HG02938 (cell line): ENCODE data around the gene FTO.
"Not testable (repeated sequence)": the region's sequence is repeated elsewhere in the genome, so short reads cannot be mapped to it uniquely, and the experiment has no call there.

Experiments used
- ATAC-seq: cut with Tn5 transposase; IDR thresholded peaks from one replicate; pipeline ENCODE4 v1.9.1; 2021; ENCODE audit warnings: mild to moderate bottlenecking, moderate library complexity; ENCODE audit not compliant: unreplicated experiment

FTO gene

DNA sequence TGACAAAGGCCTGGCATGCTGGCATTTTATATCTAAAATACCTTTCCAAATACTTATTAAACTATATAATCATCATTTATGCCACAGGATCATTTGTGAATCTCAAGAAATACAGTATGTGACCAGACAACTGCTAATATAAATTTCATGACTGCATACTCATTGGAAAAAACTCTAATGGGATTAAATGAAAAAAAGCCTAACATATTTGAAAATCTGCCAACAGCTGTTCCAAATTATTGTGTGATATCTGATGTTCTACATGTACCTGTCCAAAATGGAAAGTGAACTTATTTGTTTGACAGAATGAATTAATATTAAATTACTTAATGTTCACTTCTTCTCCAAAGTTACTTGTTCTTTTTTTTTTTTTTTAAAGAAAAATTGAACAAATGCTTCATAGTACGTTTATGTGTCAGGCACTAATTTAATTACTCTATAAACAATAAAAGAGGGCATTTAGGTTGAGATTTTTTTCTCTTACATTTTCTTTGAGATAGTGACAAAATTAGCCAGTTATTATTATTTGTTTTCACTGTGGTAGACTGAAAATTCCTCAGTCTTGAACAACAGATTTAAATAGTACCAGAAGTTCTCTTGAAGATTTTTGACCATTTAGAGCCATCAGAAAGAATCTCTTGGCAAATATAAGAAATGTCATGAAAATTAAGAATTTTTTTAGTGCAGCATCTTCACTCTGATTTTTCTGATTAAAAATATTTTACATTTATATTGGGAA, 114.0 kb downstream of the FTO start:
- no peak for ATAC-seq

DNA sequence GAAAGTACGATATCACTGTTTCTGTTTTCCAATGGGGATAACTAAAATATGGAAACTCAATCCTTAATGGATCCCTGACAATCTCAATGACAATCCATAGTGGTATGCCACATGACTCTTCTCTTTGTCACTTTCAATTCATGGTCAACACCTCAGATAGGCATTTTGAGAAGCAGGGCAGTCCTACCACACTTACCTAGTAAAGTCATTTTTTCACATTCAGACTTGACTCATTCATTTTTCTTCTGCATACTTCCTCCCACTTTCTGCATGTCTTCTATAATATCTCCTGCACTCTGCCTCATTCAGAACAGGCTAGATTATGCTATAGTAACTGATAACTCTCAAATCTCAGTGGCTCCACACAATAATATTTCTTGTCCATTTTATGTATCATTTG, 117.5 kb downstream of the FTO start:
- no peak for ATAC-seq

DNA sequence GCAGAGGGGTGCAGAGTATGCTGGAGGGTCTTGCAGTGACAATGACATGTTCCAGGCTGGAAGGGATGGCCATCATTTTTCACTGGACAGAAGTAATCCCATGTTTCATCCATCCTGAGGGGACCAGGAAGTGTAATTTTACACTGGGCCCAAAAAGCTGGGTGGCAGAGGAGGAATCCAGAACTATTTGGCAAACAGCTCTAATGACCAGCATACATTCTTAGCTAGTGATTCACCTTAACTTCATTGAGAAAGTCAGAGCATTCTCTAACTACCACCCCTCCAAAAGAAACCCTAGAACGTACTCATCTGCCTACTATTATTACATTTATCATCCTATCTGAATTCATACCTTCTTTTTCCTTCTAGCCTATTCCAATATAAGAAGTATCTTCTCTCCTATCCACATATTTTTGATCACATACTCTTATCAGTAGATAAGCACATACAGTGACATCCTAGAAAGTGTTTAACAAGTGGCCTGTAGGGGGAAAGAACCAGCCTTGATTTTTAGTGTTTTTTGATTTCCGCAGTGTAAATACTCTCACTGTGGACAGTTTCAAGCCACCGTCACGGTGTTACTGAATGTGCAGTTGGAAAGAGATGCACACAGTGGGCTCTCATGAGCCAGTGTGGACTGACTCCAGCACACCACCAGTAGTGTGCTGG, 118.1 kb downstream of the FTO start:
- ATAC-seq: no peak

DNA sequence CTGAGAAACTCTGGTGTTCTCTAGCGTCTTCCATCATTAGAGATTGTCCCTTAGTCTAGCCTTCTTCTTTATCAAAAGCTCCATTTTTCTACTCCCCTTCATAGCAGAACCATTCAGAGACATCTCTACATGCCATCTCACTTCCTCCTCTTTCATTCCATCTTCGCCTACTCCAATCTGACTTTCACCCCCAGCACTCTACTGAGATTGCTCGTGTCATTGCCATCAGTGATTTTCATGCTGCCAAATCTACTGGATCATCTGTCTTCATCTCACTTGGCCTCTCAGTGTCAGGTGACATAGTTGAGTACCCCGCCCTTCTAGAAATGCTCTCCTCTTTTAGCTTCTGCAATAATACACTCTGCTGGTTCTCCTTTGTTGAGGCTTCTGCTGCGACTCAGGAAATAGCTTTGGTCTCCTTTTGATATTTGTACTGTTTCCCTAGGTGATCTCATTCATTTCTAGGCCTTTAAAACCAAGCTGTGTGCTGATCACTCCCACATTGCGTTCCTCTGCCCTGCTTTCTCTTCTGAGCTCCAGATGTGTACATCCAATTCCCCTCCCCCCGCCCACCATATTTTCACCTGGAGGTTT, 119.1 kb downstream of the FTO start:
- ATAC-seq: peak; percentile 69

DNA sequence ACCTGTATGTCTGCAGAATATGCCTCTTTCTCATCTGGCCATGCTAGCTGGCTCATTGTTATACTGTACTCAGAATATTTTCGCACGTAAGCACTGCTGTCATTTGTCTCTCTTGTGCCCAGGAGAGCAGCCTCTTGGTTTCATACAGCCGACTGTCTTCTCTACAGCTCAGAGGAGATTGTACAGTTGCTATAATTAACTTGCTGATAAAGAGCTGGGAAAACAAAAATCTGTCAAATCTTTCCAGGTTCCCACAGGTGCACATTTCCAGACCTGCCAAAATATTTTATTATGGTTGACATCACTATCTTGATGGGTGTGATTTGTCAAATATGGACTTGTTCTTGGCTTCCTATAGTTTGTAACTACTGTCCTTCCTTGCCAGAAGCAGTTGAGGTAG, 122.7 kb downstream of the FTO start:
- no peak for ATAC-seq

DNA sequence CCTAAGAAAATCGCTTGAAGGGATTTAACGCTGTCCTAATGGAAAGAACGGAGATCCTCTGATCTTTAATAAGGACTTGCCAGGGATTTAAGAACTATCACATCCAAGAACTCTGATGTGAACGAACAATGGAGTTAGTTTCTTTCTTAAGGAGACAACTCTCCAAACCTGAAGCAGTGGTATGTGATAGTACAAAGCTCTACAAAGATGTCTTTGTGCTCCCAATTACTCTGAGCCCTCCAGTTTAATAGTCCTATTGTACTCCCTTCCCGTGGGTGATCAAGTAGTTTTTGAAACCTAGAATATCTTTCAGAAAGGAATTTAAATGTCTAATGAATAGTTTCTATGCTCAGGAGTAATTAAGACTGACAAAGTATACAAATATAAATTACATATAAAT, 123.8 kb downstream of the FTO start:
- ATAC-seq: no peak

DNA sequence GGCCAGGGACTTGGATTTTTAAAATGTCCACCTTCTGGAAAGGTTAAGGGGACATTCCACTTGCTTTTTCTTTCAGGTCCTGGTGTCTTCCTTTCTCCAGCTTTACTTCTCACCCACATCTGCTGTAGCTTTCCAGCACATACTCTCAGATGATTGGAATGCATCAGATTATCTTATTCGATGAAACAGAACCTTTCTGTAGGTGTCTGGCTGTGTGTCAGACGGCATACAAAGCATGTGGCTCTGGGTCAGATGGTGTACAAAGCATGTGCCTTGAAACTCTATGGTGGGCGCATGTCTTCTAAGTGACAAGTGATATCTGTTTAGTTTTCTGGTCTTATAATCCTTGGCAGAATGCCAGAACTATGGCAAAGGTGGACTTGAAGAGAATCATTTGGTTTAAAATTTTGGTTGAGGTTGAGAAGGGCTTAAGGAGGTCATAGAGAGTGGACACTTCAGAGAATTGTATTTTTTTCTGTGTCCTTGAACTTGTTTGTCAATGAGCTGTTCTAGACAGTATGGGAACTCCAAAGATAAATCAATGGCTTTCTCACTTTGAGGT, 125.3 kb downstream of the FTO start:
- no peak for ATAC-seq

DNA sequence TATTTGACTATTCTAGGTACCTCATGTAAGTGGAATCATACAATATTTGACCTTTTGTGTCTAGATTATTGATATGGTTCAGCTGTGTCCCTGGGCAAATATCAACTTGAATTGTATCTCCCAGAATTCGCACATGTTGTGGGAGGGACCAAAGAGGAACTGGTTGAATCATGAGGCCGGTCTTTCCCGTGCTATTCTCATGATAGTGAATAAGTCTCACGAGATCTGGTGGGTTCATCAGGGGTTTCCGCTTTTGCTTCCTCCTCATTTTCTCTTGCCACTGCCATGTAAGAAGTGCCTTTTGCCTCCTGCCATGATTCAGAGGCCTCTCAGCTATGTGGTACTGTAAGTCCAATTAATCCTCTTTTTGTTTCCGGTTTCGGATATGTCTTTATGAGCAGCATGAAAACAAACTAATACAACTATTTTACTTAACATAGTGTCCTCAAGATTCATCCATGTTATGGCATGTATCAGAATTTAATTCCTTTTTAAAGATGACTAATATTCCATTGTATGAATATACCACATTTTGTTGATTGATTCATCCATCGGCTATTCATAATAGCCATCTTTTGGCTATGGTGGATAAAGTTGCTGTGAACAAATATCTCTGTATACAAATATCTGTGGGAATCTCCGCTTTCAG, 129.1 kb downstream of the FTO start:
- no peak for ATAC-seq

DNA sequence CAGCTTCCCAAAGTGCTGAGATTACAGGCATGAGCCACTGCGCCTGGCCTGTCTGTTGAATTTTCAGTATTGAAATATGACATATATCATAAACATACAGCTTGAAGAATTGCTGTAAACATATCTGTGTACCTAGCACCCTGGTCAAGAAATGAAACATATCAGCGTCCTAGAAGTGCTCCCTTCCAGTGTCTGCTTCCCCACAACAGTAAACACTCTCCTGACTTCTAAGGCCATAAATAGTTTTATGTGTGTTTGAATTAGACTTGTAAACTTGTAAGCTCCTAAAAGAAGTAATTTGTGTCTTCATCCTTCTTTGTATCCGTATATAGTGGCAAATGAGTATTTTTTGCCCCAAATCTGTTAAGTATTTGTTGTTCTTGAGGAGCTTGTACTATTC, 132.2 kb downstream of the FTO start:
- ATAC-seq: no peak

DNA sequence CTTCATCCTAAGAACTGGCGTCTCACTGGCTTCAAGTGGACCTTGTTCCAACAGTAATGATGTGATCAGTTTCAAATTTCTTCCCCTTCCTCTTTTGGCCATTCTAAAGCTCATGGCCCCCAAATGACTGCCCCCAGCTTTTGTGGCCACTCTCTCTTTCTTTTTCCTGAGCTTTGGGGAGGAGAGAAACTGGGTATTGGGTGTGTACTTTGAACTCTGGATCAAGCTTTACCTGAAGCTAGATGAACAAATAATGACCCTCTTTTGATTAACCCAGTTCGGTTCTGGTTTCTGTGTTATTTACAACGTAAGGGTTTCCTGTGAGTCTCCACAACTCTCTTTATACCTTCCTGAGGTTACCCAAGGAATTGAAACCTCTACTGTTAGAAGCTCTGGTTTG, 132.7 kb downstream of the FTO start:
- ATAC-seq: no peak

DNA sequence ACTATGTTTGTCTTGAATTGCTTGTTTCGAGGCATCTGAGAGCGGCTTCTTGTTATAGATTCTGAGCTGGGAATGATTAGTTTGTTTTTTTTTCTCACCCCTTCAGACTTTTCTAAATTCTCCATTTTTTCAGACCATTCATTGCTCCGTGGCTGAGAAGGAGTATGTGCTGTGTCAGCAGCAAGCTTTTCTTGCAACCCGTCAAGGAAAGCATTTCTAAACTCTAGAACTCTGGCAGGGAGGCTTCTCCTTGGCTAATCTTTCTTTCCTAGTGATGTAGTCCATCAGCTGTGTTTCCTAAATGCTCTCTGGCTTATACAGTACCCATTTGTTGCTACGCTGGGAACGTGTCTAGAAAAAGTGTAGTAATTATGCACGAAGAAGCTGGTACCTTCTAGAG, 133.5 kb downstream of the FTO start:
- ATAC-seq: no peak

DNA sequence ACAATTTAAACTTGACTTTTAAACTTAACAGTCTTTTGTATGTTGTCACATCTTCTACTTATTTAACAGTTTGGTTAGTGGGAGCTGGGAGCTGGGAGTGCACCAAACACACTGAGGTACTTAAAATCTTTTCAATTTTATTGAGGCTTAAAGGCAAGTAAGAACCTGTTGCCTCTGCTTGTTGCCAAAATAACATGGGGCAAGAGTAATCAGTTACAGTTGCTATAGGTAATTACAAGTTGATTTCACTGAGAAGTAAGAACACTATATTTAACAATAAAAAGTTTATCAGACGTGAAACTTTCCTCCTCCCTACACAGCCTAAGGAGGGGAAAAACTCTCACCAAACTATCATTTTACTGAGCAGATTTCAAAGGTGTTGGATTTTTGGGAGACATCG, 135.2 kb downstream of the FTO start:
- ATAC-seq: no peak

DNA sequence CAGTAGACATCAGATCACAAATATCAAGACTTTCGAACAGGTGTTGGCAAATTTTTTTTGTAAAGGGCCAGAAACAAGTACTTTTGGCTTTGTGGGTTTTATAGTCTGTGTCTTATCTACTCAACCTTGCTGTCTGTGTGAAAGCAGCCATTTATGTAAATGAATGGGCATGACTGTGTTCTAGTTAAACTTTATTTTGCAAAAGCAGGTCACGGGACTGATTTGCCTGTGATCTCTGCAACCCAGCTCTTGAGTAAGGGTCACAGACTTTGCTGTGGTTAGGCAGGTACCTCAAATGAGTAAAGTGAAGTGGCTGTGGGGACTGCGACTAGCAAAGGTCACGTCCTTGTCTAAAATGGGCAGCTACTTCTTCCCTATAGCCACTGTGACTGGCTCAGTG, 136.5 kb downstream of the FTO start:
- peak; percentile 81 for ATAC-seq

DNA sequence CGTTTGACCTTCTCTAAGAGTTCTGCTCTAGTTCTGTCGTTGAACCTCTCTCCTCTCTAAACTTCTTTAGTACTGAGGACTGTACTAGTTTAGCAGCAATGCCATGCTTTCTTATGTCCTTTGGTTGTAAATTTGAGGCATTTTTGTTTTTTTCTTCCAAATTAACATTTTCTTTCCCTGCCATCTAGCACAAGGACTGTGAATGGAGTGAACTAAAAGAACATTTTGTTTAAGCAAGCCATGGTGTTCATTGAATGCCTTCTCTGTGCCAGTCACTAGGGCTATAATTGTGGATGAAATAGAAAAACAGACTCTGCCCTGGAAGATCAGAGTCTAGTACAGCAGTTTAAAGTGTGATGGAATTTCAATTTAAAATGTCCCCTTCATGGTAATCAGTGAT, 137.9 kb downstream of the FTO start:
- no peak for ATAC-seq

DNA sequence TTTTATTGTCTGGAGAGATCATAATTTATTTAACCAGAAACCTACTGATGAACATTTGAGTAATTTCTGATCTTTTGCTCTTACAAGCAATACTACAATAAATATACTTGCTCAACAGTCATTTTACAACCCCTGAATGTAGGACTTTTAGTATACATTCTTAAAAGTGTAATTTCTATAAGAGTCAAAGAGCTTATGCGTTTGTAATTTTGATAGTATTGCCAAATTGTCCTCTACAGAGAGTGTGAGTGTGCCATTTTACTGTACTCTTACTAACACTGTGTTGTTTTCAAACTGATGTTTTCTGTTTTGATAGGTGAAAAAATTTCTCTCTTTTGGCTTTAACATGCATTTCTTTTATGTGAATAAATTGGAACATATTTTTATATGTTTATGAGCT, 139.1 kb downstream of the FTO start:
- no peak for ATAC-seq

DNA sequence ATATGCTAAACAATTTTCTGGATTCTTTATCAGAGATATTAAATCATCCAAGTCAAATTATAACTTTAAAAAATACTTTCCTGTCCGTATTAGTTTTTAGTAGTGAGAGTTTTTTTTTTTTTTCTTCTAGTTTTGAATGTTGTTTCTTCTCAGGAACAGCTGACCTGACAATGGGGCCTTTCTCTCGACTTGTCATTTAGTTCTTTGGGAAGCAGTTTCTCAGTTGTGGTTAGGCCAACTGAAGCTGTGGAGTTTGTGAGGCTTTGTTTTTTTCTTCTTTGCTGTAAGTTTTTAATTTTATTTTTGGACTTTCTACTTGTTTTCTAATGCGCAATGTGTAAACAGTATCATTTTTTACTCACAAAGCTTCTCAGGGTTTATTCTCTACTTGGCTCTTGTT, 140.8 kb downstream of the FTO start:
- no peak for ATAC-seq

DNA sequence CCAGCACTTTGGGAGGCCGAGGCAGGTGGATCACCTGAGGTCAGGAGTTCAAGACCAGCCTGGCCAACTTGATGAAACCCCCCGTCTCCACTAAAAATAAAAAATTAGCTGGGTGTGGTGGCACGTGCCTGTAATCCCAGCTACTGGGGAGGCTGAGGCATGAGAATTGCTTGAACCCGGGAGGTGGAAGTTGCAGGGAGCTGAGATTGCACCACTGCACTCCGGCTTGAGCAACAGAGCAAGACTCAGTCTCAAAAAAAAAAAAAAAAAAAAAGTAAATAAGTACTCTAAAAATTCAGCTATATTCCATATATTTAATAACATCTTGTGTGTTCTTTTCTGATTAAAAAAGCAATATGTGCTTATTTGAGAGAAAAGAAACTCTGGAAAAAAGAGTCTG, 142.6 kb downstream of the FTO start:
- ATAC-seq: not testable (repeated sequence)

DNA sequence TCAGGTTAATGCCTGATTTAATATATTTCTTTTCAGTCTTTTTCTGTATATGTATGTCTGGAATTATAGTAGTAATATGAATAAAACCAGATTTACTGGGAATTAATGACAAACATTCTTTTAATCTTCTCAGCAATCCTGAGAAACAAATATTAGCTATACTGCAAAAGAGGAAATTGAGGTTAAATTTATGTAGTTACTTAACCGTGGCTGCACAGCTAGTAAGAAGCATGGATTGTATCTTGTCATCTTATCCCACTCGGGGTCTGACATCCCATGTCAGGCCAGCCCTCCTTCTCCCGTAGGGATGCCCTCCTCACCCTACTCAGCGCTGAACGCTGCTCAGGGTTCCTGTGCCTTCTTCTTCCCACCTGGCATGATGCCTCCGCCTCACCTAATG, 143.0 kb downstream of the FTO start:
- no peak for ATAC-seq

DNA sequence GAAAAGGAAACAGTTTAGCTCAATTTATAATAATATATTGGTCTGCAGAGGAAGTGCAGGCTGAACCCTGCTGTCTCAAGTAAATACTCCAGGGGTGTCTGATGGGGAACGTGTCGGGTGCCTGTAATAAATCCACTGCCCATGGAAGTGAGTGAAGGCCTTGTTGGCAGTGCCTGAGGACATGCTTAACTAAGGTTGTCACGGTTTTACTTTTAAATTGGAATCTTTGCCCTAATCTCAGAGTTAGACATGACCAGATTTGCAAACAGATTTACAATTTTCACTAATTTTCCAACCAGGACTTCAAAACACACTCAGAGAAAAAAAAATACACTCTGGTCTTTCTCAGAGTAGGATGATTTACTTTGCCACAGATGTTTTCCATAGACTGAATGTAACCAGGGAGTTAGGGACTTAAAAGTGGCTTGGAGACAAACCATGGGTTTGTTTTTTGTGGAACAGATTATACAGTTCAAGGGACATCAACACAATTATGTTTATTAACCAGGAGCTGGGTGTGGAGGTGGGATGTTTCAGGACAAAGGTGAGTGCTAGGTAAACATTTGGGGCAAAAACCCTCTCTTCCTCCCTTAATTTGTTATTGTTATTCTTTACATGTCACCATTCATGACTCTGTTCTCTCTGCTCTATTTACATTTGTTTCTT, 144.5 kb downstream of the FTO start:
- no peak for ATAC-seq

DNA sequence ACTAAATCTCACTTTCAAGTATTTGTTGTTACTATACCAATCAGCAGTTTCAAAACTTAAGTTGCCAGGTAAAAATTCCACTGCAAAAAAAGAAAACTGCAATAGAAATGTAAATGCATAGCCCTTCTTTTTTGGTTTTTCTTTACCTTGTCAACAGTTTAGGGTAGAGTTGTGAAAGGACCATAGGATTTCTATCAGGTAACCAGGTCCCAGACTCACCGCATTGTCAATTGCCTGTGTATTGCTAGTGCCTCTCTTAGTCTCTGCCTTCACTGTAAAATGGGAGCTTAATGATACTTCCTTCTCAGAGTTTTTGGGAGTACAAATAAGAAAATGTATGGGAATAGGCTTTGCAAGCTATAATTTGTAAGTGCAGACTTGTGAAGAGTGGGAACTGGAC, 145.0 kb downstream of the FTO start:
- no peak for ATAC-seq

DNA sequence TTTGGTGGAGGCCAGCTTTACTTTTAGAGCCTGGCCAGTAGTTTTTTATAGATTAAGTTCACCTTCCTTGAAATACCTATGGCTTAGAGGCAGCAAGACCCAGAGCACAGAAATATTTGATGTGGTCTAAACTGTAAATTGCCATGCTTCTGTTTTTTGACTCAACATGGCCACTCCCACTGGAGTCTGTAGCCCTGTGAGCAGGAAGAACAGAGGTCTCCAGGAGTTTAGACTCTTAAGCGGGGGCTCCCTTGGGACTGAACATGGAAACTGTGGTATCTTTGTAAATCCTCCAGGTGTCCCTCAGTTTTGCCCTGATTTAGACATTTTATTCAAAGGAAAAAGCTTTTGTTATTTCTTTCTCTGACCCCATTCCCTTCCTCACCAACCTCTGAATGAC, 145.6 kb downstream of the FTO start:
- ATAC-seq: no peak
